HCT116 (cell line): ENCODE measurements around the gene TMEM128. TPM values are rescaled to one million over a fixed set of nuclear protein-coding genes. Genes with fewer than 3 reads are reported as not detected.

Experiments
- ATAC-seq: fragments of 200-7000 bp; cut with Tn5 transposase; 2 replicates; pipeline ENCODE4 v1.9.1; 2020; ENCODE audit warnings: mild to moderate bottlenecking, moderate library complexity
- BruUV-seq: library from RNA; stranded (reverse); fragments of 400-500 nt; replicated peaks from 2 replicates; lab custom pipeline; 2021; lab: Mats Ljungman, UMichigan
- CTCF ChIA-PET: fragments of 300-600 bp; sonication (Branson Sonifier 250); formaldehyde crosslinking; loops from one replicate; lab custom pipeline; 2021; ENCODE audit warnings: antibody characterized with exemption; lab: Charles Lee
- POLR2A ChIA-PET: fragments of 300-600, 350-600 bp; sonication (Branson Sonifier 250); formaldehyde crosslinking; loops from one replicate; lab custom pipeline; 2021; ENCODE audit warnings: antibody characterized with exemption; lab: Charles Lee
- RAD21 ChIA-PET, 2 experiments: fragments of 300-600 bp; sonication (Branson Sonifier 250); formaldehyde crosslinking; loops; one replicate each; lab custom pipeline; 2023; ENCODE audit warnings: low total read pairs in 2 of 2; ENCODE audit not compliant: uncharacterized antibody in 2 of 2, unreplicated experiment in 2 of 2, low non-redundant PET in 1 of 2; lab: Charles Lee
- DNase-seq: peaks from one replicate; pipeline ENCODE4 v3.0.0-alpha.2; 2010; ENCODE audit warnings: low read depth, low spot score
- H2AFZ ChIP-seq: fragments of 200-600 bp; shearing (Covaris generic), sonication (generic); 2 replicates; pipeline ENCODE4 v1.6.1; 2017; ENCODE audit warnings: low read depth, mixed run types, mixed read lengths, antibody characterized with exemption, low read length; ENCODE audit not compliant: poor library complexity, severe bottlenecking
- H3K27ac ChIP-seq: 2 replicates; pipeline ENCODE4 v1.5.1; 2012; ENCODE audit warnings: low read depth, low read length
- H3K27me3 ChIP-seq: fragments of 200-600 bp; sonication (generic); 2 replicates; pipeline ENCODE4 v1.6.1; 2016; ENCODE audit warnings: mixed run types, low read length, mixed read lengths; ENCODE audit not compliant: insufficient read depth
- H3K36me3 ChIP-seq, 2 experiments: fragments of 200-500 bp in 1 of 2; fragments of 200-600 bp in 1 of 2; sonication (Bioruptor generic) in 1 of 2; sonication (generic) in 1 of 2; 2 replicates each; pipeline versions ENCODE4 v1.5.1 to v1.6.1; 2014 to 2016; ENCODE audit warnings: low read length in 2 of 2, inconsistent platforms in 1 of 2, mixed read lengths in 1 of 2, mixed run types in 1 of 2; ENCODE audit not compliant: insufficient read depth in 2 of 2, control insufficient read depth in 1 of 2
- H3K4me1 ChIP-seq, 2 experiments: fragments of 200-600 bp in 1 of 2; sonication (generic) in 1 of 2; 2 replicates each; pipeline versions ENCODE4 v1.5.1 to v1.6.1; 2012 to 2017; ENCODE audit warnings: low read length in 2 of 2, inconsistent platforms in 1 of 2, mild to moderate bottlenecking in 1 of 2, mixed read lengths in 1 of 2, mixed run types in 1 of 2, moderate library complexity in 1 of 2; ENCODE audit not compliant: insufficient read depth in 2 of 2, control insufficient read depth in 1 of 2
- H3K4me2 ChIP-seq: fragments of 200-600 bp; sonication (generic); 2 replicates; pipeline ENCODE4 v1.6.1; 2017; ENCODE audit warnings: mixed run types, low read length, mixed read lengths
- H3K4me3 ChIP-seq, 2 experiments: fragments of 200-600 bp in 1 of 2; sonication (generic) in 1 of 2; replicated peaks in 1 of 2; 2 replicates each; pipeline ENCODE4 v1.5.1; 2011 to 2016; ENCODE audit warnings: low read length in 2 of 2, control low read depth in 1 of 2, low read depth in 1 of 2, mild to moderate bottlenecking in 1 of 2, mixed read lengths in 1 of 2, mixed run types in 1 of 2
- H3K79me2 ChIP-seq: fragments of 200-600 bp; sonication (generic); 2 replicates; pipeline ENCODE4 v1.6.1; 2017; ENCODE audit warnings: mild to moderate bottlenecking, mixed run types, low read length, moderate library complexity, mixed read lengths; ENCODE audit not compliant: insufficient read depth
- H3K9ac ChIP-seq: fragments of 200-600 bp; sonication (generic); 2 replicates; pipeline ENCODE4 v1.6.1; 2016; ENCODE audit warnings: low read length, mixed read lengths
- H3K9me2 ChIP-seq: fragments of 200-600 bp; sonication (generic), shearing (Covaris generic); 2 replicates; pipeline ENCODE4 v1.6.1; 2017; ENCODE audit warnings: mixed run types, mild to moderate bottlenecking, moderate library complexity; ENCODE audit not compliant: insufficient read depth
- H3K9me3 ChIP-seq, 2 experiments: fragments of 200-500 bp in 1 of 2; fragments of 200-600 bp in 1 of 2; sonication (Bioruptor generic) in 1 of 2; sonication (generic) in 1 of 2; 2 replicates each; pipeline ENCODE4 v1.6.1; 2014 to 2017; ENCODE audit warnings: low read length in 2 of 2, mixed read lengths in 2 of 2, inconsistent platforms in 1 of 2, low read depth in 1 of 2, mild to moderate bottlenecking in 1 of 2, mixed run types in 1 of 2, moderate library complexity in 1 of 2; ENCODE audit not compliant: control insufficient read depth in 1 of 2, insufficient read depth in 1 of 2
- H4K20me1 ChIP-seq: fragments of 200-600 bp; sonication (generic), shearing (Covaris generic); 2 replicates; pipeline ENCODE4 v1.6.1; 2017; ENCODE audit warnings: mixed run types, mild to moderate bottlenecking, moderate library complexity; ENCODE audit not compliant: insufficient read depth
- CEBPB ChIP-seq: IDR thresholded peaks from 2 replicates; pipeline ENCODE4 v1.6.1; 2012; ENCODE audit warnings: low read depth
- ELF1 ChIP-seq: IDR thresholded peaks from 2 replicates; pipeline ENCODE4 v1.6.1; 2012; ENCODE audit warnings: low read depth, borderline replicate concordance
- SRF ChIP-seq: IDR thresholded peaks from 2 replicates; pipeline ENCODE4 v1.6.1; 2012; ENCODE audit warnings: low read depth
- YY1 ChIP-seq: IDR thresholded peaks from 2 replicates; pipeline ENCODE4 v1.6.1; 2011; ENCODE audit warnings: low read length, low read depth, moderate library complexity, mild to moderate bottlenecking; ENCODE audit not compliant: insufficient replicate concordance; ENCODE audit errors: extremely low read depth
- intact Hi-C: fragments of 100-400 bp; cut with micrococcal nuclease; formaldehyde crosslinking; loops from 2 replicates; pipeline ENCODE4 v1.10.0; 2022
- total RNA-seq: library from RNA; stranded (reverse); gene quantifications from one replicate; pipeline ENCODE4 v1.2.1, GENCODE V29; 2021; ENCODE audit not compliant: unreplicated experiment
- TF ChIP-seq, protein P1 (sequence below), 3 experiments: fragments of 200-600 bp in 1 of 3; sonication (generic) in 1 of 3; IDR thresholded peaks in 2 of 3; conservative IDR thresholded peaks in 1 of 3; 2 replicates each; pipeline ENCODE4 v1.5.1; 2012 to 2017; ENCODE audit warnings: low read depth in 2 of 3, low read length in 2 of 3, antibody characterized with exemption in 1 of 3, borderline replicate concordance in 1 of 3, control low read depth in 1 of 3, mild to moderate bottlenecking in 1 of 3, mixed read lengths in 1 of 3, mixed run types in 1 of 3, moderate library complexity in 1 of 3; ENCODE audit not compliant: insufficient read depth in 1 of 3

The TMEM128 gene
- total RNA-seq, 1 experiment from 2014 or later, result 19.5 TPM

GRCh38 chr4:4269856-4270255 is 21.8 kb upstream of the TMEM128 start:
- Histone ChIP-seq H3K27me3 (no peaks in the 10 kb centered on the region), H3K9me3 (no peaks in the 10 kb centered on the region), H3K9me2 (no peaks in the 10 kb centered on the region), H3K36me3 (peaks cover 44 to 55% of the 10 kb centered on the region in 2 experiments)
- RAD21 ChIA-PET, result no interaction called here
- no peak for DNase-seq
- TF ChIP-seq, protein P1, sequence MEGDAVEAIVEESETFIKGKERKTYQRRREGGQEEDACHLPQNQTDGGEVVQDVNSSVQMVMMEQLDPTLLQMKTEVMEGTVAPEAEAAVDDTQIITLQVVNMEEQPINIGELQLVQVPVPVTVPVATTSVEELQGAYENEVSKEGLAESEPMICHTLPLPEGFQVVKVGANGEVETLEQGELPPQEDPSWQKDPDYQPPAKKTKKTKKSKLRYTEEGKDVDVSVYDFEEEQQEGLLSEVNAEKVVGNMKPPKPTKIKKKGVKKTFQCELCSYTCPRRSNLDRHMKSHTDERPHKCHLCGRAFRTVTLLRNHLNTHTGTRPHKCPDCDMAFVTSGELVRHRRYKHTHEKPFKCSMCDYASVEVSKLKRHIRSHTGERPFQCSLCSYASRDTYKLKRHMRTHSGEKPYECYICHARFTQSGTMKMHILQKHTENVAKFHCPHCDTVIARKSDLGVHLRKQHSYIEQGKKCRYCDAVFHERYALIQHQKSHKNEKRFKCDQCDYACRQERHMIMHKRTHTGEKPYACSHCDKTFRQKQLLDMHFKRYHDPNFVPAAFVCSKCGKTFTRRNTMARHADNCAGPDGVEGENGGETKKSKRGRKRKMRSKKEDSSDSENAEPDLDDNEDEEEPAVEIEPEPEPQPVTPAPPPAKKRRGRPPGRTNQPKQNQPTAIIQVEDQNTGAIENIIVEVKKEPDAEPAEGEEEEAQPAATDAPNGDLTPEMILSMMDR (IDR thresholded peaks at IDR 0.05 in 2 of 3, conservative IDR thresholded peaks at IDR 0.05 in 1 of 3; ENCODE audit: borderline replicate concordance in 1 of 3, insufficient read depth in 1 of 3, low read depth in 2 of 3, low read length in 2 of 3), result no peak
- TF ChIP-seq YY1, result no peak
- TF ChIP-seq CEBPB, result no peak
- TF ChIP-seq ELF1, result no peak
- TF ChIP-seq, all 23 proteins: peak for 0
- Histone ChIP-seq H4K20me1 (no peaks in the 10 kb centered on the region), H2AFZ (no peak overlapping the region), H3K9ac (no peak overlapping the region), H3K4me3 (no peak overlapping the region), H3K79me2 (no peaks in the 10 kb centered on the region), H3K4me1 (no peaks in the 10 kb centered on the region), H3K27ac (no peak overlapping the region), H3K4me2 (no peak overlapping the region)
- CTCF ChIA-PET, result no interaction called here
- no TSS peak for BruUV-seq
- ATAC-seq, result no peak
- POLR2A ChIA-PET, result no interaction called here
- intact Hi-C loops, result no loop called here

GRCh38 chr4:4269331-4269731 is 21.3 kb upstream of the TMEM128 start:
- ATAC-seq (no peak), DNase-seq (no peak)
- intact Hi-C loops, result no loop called here
- Histone ChIP-seq H3K9me3 (no peaks in the 10 kb centered on the region), H2AFZ (no peak overlapping the region), H3K4me2 (no peak overlapping the region), H3K79me2 (no peaks in the 10 kb centered on the region), H3K27me3 (no peaks in the 10 kb centered on the region), H3K9ac (no peak overlapping the region), H4K20me1 (no peaks in the 10 kb centered on the region), H3K4me3 (no peak overlapping the region), H3K27ac (no peak overlapping the region), H3K9me2 (no peaks in the 10 kb centered on the region), H3K4me1 (no peaks in the 10 kb centered on the region), H3K36me3 (peaks cover 40 to 49% of the 10 kb centered on the region in 2 experiments)
- BruUV-seq, result no TSS peak
- RAD21 ChIA-PET, result no interaction called here
- no peak for TF ChIP-seq SRF
- CTCF ChIA-PET, result no interaction called here
- POLR2A ChIA-PET, result interaction anchor here (1.3 kb wide), 1 partner anchor 18 kb away, joined by 3 read pairs; no protein-coding TSS in a partner anchor
